Measurements from ENCODE around the gene ADAMTS17. TPM values are rescaled to one million over a fixed set of nuclear protein-coding genes. Genes with fewer than 3 reads are reported as not detected.

The ADAMTS17 gene
- total and polyA plus RNA-seq, 11 donors, result 0.30 to 2.4 (median 1.2) TPM

DNA sequence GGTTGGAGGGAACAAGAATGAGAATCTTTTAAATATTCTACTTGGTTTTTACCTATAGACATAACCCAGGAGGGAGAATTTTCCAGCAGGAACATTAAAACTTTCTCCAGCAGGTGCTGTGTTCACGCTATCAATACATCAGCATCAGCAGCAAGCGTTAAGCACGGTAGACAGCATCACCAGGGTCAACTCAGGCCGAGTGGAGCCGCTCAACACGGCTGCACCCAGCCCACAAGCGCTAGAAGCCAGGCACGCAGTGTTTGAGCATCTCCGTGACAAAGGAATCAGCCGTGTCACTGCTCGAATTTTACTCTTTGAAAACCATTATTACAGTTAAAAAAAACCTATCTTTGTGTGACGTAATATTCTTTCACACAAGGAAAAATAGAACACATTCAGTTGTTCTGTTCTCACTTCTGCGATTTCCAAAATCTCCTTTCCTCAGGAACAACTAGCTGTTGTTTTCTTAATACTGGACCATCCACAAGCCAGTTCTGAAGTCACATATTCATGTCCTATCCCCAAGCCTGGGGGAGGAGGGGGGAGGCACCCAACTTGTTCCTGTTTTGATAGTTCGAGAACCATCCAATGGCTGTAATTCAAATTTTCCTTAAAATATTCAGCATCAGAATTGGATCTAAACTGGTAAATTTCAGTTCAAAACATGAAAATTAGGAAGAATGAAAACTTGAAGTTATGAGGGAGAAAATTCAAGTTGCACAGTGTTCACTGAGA lies 77.9 kb downstream of the ADAMTS17 start:
- Histone ChIP-seq H3K36me3 (no peaks in the 10 kb centered on the region), H3K4me3 (no peak overlapping the region), H3K9me3 (no peaks in the 10 kb centered on the region), H3K4me1 (no peaks in the 10 kb centered on the region), H3K27ac (no peak overlapping the region), H3K27me3 (no peaks in the 10 kb centered on the region)
- no peak for TF ChIP-seq POLR2A (IDR thresholded peaks at IDR 0.05)
- TF ChIP-seq, protein P1, sequence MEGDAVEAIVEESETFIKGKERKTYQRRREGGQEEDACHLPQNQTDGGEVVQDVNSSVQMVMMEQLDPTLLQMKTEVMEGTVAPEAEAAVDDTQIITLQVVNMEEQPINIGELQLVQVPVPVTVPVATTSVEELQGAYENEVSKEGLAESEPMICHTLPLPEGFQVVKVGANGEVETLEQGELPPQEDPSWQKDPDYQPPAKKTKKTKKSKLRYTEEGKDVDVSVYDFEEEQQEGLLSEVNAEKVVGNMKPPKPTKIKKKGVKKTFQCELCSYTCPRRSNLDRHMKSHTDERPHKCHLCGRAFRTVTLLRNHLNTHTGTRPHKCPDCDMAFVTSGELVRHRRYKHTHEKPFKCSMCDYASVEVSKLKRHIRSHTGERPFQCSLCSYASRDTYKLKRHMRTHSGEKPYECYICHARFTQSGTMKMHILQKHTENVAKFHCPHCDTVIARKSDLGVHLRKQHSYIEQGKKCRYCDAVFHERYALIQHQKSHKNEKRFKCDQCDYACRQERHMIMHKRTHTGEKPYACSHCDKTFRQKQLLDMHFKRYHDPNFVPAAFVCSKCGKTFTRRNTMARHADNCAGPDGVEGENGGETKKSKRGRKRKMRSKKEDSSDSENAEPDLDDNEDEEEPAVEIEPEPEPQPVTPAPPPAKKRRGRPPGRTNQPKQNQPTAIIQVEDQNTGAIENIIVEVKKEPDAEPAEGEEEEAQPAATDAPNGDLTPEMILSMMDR (IDR thresholded peaks at IDR 0.05), result no peak
- DNase-seq (no peak), ATAC-seq (no peak)
- WGBS, 4 donors, result 69 to 85% (median 80%) methylated on average over 14 of the region's 14 CpGs
- intact Hi-C loops (cut with DNase I), result no loop called here

DNA sequence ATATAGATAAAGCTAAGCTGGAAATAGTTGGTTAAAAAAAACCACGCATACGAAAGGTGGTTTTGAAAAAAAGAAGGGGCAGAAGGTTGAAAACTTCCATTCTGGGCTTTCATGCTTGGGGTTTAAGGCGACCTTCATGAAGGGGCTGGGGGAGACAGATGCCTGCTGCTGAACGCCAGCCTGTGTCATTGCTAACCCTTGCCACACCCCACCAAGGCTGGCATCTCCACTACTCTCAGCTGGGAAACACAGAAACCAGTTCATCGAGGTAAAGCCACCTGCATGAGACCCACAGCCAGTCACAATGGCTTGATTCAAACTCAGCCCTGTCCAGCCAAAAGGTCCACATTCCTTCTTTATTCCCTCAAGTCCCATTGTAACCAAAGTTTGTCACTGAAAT lies 78.7 kb downstream of the ADAMTS17 start:
- TF ChIP-seq POLR2A (IDR thresholded peaks at IDR 0.05), result no peak
- TF ChIP-seq, protein P1 (IDR thresholded peaks at IDR 0.05), result no peak
- ATAC-seq (no peak), DNase-seq (no peak)
- no peaks in the 10 kb centered on the region for H3K4me1 ChIP-seq
- no peaks in the 10 kb centered on the region for H3K9me3 ChIP-seq
- no peaks in the 10 kb centered on the region for H3K27me3 ChIP-seq
- H3K4me3 ChIP-seq, result no peak overlapping the region
- no peaks in the 10 kb centered on the region for H3K36me3 ChIP-seq
- no peak overlapping the region for H3K27ac ChIP-seq
- 82 to 92% (median 91%) methylated on average over 5 of the region's 5 CpGs for WGBS, 4 donors
- intact Hi-C loops (cut with DNase I), result no loop called here

DNA sequence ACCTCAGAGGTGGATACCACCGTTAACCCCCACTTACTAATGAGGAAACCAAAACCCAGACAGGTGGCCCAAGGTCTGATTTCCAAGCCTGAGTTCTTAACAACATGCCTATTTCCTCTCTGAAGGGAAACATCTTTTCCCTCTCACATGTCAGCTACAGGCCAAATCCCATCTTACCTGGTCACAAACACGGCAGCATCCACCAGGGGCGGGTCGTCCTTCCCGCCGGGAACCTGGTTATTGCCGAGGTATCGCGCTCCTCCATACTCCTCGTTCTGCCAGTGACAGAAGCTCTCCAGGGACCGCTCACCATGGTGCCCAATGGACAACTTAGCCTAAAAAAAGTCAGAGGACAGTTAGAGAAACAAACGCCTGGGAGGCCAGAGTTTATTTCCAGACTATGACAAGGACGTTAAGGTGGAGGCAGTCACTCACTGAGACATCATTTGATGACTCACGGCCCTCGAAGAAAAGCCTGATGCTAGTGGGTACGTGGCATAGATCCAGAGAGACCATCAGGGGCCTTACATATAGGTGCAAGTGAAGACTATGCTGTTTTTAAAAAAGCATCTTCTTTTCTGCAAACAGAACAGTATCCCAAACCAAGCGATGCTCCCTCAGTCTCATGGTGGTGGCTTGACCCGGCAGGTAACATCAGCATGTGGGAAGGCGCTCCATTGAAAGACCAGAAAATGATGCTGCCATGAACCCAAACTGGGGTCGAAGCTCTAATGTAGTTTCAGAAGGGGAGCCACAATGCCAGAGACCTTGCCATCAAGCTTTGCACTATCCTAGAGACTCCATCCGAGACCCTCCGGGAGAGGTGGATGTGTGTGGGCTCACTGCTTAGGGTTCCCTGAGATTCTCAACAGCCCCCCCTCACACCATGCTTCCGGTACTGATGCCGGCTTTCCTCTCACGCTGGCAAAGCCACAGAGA lies 80.2 kb downstream of the ADAMTS17 start:
- H3K36me3 ChIP-seq, result no peaks in the 10 kb centered on the region
- intact Hi-C loops (cut with DNase I), result no loop called here
- no peaks in the 10 kb centered on the region for H3K27me3 ChIP-seq
- no peaks in the 10 kb centered on the region for H3K4me1 ChIP-seq
- H3K4me3 ChIP-seq, result no peak overlapping the region
- DNase-seq, result no peak
- no peaks in the 10 kb centered on the region for H3K9me3 ChIP-seq
- no peak for ATAC-seq
- 78 to 86% (median 82%) methylated on average over 23 to 25 of the region's 25 CpGs for WGBS, 4 donors
- TF ChIP-seq POLR2A (IDR thresholded peaks at IDR 0.05), result no peak
- TF ChIP-seq, protein P1 (IDR thresholded peaks at IDR 0.05), result no peak
- no peak overlapping the region for H3K27ac ChIP-seq

DNA sequence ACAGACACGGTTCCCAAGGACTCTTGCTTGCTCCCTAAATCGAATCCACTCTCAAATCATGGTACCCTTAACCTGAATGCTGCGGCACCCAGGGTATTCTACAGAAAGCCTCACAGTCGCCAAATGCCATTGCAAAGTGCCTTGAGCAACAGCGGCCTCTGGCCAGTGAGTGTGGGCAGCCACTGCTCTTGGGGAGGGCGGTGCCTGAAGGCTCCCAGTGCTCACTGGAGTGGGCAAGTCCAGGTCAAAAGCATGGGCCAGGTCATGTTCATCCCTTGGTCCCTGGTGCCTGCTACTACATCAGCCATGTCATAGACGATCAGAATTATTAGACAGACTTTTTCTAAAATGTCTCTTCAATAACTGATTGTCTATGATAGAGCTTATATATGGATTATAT lies 82.5 kb downstream of the ADAMTS17 start:
- Histone ChIP-seq H3K36me3 (no peaks in the 10 kb centered on the region), H3K27ac (no peak overlapping the region), H3K27me3 (no peaks in the 10 kb centered on the region), H3K4me3 (no peak overlapping the region), H3K4me1 (no peaks in the 10 kb centered on the region), H3K9me3 (no peaks in the 10 kb centered on the region)
- DNase-seq, result no peak
- intact Hi-C loops (cut with DNase I), result no loop called here
- ATAC-seq, result no peak
- 79 to 91% (median 83%) methylated on average over 7 of the region's 7 CpGs for WGBS, 4 donors
- no peak for TF ChIP-seq POLR2A (IDR thresholded peaks at IDR 0.05)
- TF ChIP-seq, protein P1 (IDR thresholded peaks at IDR 0.05), result no peak

Measured in heart left ventricle (tissue), 16 donors.